Breast epithelium (tissue), 3 donors: ENCODE results near the gene PARD3B.

Experiments
- POLR2A ChIP-seq: fragments of 450-650 bp; IDR thresholded peaks from one replicate; pipeline ENCODE4 v1.6.1; 2016; ENCODE audit warnings: antibody characterized with exemption, mild to moderate bottlenecking, moderate library complexity
- POLR2AphosphoS5 ChIP-seq, 3 donors: sonication (generic); formaldehyde crosslinking; IDR thresholded peaks; one replicate each; pipeline ENCODE4 v1.6.1; 2017; ENCODE audit warnings: antibody characterized with exemption in 3 of 3
- TF ChIP-seq, protein P1 (sequence below), 3 donors: fragments of 450-650 bp; IDR thresholded peaks; one replicate each; pipeline ENCODE4 v1.5.1; 2016 to 2017; ENCODE audit warnings: antibody characterized with exemption in 3 of 3, mild to moderate bottlenecking in 3 of 3, moderate library complexity in 3 of 3

DNA sequence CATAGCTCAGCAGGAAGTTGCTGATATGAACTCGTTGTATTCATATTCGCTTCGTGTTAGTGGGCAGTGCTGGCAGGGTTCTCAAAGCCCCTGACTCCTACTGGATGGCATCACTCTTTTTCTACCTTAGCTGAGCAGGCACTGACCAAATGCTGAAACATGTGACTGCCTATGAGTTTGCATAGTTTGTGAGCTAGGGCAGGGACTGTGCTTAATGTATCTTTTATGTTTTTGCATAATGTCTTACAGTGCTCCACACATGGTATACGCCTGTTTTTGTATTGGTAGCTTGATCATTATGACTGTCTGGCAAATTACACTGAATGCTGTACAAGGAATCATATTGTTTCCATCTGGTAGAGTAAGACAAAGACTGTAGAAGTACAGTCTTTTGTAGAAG lies 305.3 kb downstream of the PARD3B start:
- TF ChIP-seq, protein P1, sequence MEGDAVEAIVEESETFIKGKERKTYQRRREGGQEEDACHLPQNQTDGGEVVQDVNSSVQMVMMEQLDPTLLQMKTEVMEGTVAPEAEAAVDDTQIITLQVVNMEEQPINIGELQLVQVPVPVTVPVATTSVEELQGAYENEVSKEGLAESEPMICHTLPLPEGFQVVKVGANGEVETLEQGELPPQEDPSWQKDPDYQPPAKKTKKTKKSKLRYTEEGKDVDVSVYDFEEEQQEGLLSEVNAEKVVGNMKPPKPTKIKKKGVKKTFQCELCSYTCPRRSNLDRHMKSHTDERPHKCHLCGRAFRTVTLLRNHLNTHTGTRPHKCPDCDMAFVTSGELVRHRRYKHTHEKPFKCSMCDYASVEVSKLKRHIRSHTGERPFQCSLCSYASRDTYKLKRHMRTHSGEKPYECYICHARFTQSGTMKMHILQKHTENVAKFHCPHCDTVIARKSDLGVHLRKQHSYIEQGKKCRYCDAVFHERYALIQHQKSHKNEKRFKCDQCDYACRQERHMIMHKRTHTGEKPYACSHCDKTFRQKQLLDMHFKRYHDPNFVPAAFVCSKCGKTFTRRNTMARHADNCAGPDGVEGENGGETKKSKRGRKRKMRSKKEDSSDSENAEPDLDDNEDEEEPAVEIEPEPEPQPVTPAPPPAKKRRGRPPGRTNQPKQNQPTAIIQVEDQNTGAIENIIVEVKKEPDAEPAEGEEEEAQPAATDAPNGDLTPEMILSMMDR (IDR thresholded peaks at IDR 0.05) = no peak
- no peak for TF ChIP-seq POLR2AphosphoS5 (IDR thresholded peaks at IDR 0.05)
- TF ChIP-seq POLR2A = no peak
